Stimulated activated naive CD8-positive, alpha-beta T cell treated with anti-CD3 and anti-CD28 coated beads, Interleukin-15, Interleukin-2, amounts not matched to agents 100 ng/mL and 50 ng/mL, for 24 hours (primary cell): ENCODE measurements around the gene GALNT17.

Source experiments
- H3K27ac Mint-ChIP-seq: one replicate; pipeline ENCODE4 v1.8.0; 2021; ENCODE audit warnings: mild to moderate bottlenecking, mixed read lengths
- H3K27me3 Mint-ChIP-seq: one replicate; pipeline ENCODE4 v1.8.0; 2021; ENCODE audit warnings: mixed read lengths
- H3K36me3 Mint-ChIP-seq: one replicate; pipeline ENCODE4 v1.8.0; 2021; ENCODE audit warnings: low read depth, mixed read lengths
- H3K4me1 Mint-ChIP-seq: one replicate; pipeline ENCODE4 v1.8.0; 2021; ENCODE audit warnings: low read depth, mixed read lengths
- H3K4me3 Mint-ChIP-seq: one replicate; pipeline ENCODE4 v1.8.0; 2021; ENCODE audit warnings: mild to moderate bottlenecking, mixed read lengths
- H3K9me3 Mint-ChIP-seq: one replicate; pipeline ENCODE4 v1.8.0; 2021; ENCODE audit warnings: mixed read lengths

Gene GALNT17

DNA sequence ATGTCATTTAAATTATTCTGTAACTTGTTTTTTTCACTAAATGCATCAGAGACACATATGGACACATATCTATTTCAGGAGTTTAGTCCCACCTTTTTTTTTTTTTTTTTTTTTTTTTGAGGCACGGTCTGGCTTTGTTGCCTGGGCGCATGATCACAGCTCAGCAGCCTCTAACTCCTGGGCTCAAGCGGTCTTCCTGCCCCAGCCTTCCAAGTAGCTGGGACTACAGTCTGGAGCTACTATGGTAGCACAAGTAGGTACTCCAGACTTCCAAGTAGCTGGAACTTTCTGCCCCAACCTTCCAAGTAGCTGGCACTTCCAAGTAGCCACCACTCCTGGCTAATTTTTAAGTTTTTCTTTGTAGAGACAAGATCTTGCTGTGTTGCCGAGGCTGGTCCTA is 407.7 kb downstream of the GALNT17 start:
- Mint-ChIP-seq H3K4me3 (no peak overlapping the region), H3K27me3 (no peaks in the 10 kb centered on the region), H3K27ac (no peak overlapping the region), H3K4me1 (no peaks in the 10 kb centered on the region), H3K36me3 (no peaks in the 10 kb centered on the region), H3K9me3 (peaks cover 13% of the 10 kb centered on the region)

DNA sequence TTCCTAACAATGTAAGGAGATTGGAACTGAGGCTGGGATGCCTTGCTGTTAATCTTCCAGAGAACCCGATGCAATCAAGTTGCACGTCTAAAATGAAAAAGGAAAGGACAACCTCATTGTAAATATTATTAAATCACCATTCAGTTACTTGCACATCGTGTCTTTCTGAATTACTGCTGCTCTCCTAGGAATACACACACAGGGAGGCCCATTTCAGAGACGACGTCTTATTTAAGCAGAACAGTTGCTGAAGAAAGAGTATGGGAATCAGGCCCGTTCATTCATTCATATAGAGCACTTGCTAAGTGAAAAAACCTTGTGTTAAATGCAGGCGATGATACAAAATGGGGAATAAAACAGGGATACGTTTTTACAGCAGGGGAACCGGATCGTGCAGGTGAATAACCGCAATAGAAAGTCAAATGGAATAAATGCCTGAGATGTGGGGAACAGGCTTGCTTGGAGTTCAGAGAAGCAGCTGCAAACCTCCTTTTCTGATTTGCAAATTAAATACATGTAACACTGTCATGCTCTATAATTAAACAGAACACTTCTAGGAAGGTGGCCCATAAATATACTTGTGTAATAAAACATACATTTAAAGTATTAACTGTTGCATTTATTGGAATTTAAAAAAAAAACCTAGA is 409.9 kb downstream of the GALNT17 start:
- Mint-ChIP-seq H3K9me3 (peaks cover 11% of the 10 kb centered on the region), H3K27me3 (no peaks in the 10 kb centered on the region), H3K4me1 (no peaks in the 10 kb centered on the region), H3K27ac (no peak overlapping the region), H3K36me3 (no peaks in the 10 kb centered on the region), H3K4me3 (no peak overlapping the region)

DNA sequence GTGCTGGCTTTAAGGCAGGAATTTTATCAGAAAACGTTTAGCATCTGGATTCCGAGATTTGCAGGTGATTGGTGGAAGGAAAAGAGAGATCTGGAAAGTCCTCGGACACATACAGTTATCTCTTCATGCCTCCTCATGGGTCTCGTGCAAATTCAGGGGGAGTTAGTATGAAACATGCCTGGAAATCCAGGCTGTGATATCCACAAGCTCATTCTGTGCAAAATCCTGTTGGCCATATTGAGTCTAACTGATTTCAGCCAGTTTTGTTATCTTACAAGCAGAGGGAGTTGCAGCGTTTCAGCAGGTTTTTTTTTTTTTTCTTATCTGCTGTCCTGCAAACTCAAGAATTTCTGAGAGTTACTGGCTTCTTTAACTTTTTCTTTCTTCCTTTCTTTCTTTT is 411.5 kb downstream of the GALNT17 start:
- Mint-ChIP-seq H3K9me3 (peaks cover 5% of the 10 kb centered on the region), H3K27ac (no peak overlapping the region), H3K27me3 (no peaks in the 10 kb centered on the region), H3K4me3 (no peak overlapping the region), H3K4me1 (no peaks in the 10 kb centered on the region), H3K36me3 (no peaks in the 10 kb centered on the region)

DNA sequence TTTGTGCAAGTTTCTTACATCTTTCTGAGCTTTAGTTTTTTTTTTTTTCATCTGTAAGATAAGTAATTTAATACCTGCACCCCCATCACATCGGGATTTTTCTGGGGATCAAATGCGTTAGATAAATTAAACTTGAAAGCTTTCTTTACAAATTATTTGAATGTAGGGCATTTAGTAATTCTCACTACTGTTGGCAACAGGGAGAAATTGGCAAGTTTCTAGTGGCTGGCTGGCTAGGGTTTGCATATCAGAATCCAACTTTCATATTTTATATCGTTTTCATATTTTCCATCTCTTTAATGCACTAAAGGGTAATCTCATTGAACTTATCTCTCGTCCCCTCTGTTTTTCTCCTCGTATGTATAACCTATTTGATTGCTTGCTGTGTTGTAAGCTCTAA is 412.9 kb downstream of the GALNT17 start:
- no peaks in the 10 kb centered on the region for H3K36me3 Mint-ChIP-seq
- H3K4me3 Mint-ChIP-seq, result no peak overlapping the region
- H3K9me3 Mint-ChIP-seq, result peaks cover 5% of the 10 kb centered on the region
- no peak overlapping the region for H3K27ac Mint-ChIP-seq
- no peaks in the 10 kb centered on the region for H3K27me3 Mint-ChIP-seq
- H3K4me1 Mint-ChIP-seq, result no peaks in the 10 kb centered on the region

DNA sequence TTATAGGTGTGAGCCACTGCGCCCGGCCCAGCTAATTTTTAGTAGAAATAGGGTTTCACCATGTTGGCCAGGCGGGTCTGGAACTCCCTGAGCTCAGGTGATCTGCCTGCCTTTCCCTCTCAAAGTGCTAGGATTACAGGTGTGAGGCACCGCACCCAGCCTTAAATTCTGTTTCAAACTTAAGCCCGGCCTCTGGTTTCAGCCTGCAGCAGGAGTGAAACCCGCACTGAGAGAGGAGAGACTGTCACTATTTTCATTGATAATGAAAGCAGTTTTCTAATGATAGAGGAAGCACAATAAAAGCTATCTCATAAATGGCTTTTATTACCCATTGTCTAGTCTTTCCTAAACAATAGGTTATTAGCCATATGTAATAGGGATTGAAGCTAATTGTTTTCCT is 415.5 kb downstream of the GALNT17 start:
- H3K27me3 Mint-ChIP-seq, result no peaks in the 10 kb centered on the region
- H3K27ac Mint-ChIP-seq, result no peak overlapping the region
- H3K4me1 Mint-ChIP-seq, result no peaks in the 10 kb centered on the region
- H3K36me3 Mint-ChIP-seq, result no peaks in the 10 kb centered on the region
- no peak overlapping the region for H3K4me3 Mint-ChIP-seq
- H3K9me3 Mint-ChIP-seq, result peaks cover 9% of the 10 kb centered on the region

DNA sequence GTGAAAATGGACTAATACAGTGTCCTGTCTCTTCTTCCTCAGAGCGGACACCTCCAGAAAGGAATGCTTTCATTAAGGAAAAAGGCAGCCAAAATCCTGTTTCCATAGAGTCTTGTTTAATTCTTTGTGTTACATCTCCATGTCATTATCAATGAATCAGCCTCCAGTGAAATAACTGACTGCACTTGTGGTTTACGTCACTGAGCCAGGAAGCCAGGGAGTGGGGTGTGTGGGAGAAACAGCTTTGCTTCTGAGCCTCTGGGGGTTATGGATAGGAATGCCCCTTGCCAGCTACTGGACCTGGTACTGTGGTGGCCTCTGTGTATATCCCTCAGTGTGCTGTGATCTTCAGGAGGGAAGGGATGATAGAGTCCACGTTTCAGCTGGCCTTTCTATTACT is 416.8 kb downstream of the GALNT17 start:
- Mint-ChIP-seq H3K9me3 (peaks cover 14% of the 10 kb centered on the region), H3K4me3 (no peak overlapping the region), H3K27me3 (no peaks in the 10 kb centered on the region), H3K4me1 (no peaks in the 10 kb centered on the region), H3K36me3 (no peaks in the 10 kb centered on the region), H3K27ac (no peak overlapping the region)

DNA sequence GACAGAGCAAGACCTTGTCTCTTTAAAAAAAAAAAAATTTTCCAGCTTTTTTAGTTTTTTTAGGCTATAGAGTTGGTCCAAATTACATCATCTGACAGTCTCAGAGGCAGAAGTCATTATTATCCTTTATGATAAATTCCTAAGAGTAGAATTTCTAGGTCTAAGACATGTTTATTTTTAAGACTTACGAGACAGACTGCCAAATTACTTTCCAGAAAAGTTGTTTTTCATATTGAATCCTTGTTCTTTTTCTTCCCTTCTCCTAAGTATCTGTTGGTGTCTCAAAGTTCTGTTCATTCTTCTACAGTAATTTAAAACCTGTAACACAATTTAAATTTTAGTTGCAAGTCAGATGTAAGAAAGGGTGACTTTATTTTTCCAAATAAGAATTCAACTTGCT is 421.4 kb downstream of the GALNT17 start:
- H3K36me3 Mint-ChIP-seq, result no peaks in the 10 kb centered on the region
- no peaks in the 10 kb centered on the region for H3K4me1 Mint-ChIP-seq
- peaks cover 18% of the 10 kb centered on the region for H3K9me3 Mint-ChIP-seq
- H3K27ac Mint-ChIP-seq, result no peak overlapping the region
- H3K27me3 Mint-ChIP-seq, result no peaks in the 10 kb centered on the region
- H3K4me3 Mint-ChIP-seq, result no peak overlapping the region

DNA sequence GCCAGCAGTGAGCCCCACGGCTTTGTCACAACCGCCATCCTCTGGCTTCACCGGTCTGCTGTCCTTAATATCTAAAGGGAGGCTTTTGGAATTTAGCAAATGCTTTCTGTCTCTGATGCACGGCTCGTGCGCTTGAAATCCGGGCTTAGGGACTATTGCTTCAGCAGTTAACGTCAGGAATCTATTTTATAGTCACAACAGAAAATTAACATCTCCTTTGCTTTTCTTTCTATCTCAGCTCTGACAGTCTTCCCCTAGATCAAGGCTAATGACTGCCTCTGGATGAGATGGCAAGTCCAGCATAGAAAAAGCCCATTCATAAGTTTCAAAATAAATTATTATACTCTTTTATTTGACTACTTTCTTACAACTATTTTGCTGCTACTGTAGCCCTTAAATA is 423.8 kb downstream of the GALNT17 start:
- Mint-ChIP-seq H3K4me1 (no peaks in the 10 kb centered on the region), H3K27me3 (no peaks in the 10 kb centered on the region), H3K36me3 (no peaks in the 10 kb centered on the region), H3K4me3 (no peak overlapping the region), H3K27ac (no peak overlapping the region), H3K9me3 (peaks cover 21% of the 10 kb centered on the region)

DNA sequence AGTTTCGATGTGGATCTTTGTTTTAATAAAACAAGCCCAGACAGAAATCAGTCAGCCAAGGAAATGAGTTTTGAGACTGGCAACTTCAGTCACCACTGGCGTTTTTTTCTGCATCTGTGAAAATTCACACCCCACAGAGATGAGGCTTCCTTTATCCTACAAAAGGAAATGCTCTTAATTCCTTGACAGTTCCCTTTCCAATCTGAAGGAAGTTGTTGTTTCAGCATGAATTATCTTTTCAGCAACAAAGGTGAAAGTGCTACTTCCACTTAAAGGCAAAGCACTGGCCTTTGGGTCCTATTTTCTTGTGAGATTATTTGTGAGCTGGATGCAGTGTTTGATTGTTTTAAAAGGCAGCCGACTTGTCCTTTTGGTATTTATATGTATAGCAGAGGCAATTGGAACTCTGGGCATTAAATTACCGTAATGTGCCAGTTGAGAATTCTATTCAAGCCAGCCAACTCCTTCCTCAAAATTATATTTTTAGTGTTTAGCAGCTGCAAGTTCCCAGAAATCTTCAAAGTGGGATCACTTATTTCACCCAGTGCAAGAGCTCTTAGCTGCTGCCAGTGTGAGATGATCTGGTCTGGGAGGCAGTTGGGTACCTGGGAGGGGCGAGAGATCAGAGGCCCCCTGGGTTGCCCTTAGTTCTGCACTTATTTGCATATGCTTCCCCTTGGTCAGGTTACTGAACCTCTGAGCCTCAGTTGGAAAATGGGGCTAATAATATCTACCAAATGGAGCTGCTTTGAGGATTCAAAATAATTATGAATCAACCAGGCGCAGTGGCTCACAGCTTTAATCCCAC is 427.1 kb downstream of the GALNT17 start:
- Mint-ChIP-seq H3K27ac (no peak overlapping the region), H3K36me3 (no peaks in the 10 kb centered on the region), H3K9me3 (peaks cover 5% of the 10 kb centered on the region), H3K4me3 (no peak overlapping the region), H3K27me3 (no peaks in the 10 kb centered on the region), H3K4me1 (no peaks in the 10 kb centered on the region)

DNA sequence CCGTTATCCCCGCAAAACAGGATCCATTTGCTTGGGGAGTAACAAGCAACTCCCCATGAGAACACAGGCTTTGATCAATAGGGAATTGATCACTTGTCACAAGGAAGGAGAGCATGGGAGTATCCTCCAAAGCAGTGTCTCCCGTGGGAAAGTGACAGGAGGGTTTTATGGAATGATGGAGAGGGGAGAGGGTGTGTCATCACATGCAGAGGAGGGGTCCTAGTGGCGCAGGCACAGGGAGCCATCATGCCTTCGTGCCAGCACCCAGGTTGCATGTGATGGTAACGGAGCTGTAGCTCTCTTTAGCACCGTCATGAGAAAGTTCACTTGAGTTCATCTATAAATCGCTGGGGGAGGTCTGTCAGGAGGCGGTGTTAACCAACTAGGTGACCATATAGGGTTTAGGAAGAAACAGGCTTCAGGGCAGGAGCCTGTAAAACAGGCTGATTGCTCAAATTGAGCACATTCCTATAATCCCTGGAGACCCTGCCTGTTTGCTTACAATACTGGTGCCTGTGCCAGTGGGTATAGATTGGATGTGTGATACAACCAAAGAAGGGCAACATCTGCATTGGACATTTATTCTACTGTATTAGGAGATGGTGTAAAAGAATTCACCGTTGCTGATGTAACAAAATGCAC is 428.5 kb downstream of the GALNT17 start:
- H3K36me3 Mint-ChIP-seq, result no peaks in the 10 kb centered on the region
- no peak overlapping the region for H3K27ac Mint-ChIP-seq
- H3K4me3 Mint-ChIP-seq, result no peak overlapping the region
- peaks cover 3% of the 10 kb centered on the region for H3K9me3 Mint-ChIP-seq
- no peaks in the 10 kb centered on the region for H3K27me3 Mint-ChIP-seq
- H3K4me1 Mint-ChIP-seq, result no peaks in the 10 kb centered on the region

DNA sequence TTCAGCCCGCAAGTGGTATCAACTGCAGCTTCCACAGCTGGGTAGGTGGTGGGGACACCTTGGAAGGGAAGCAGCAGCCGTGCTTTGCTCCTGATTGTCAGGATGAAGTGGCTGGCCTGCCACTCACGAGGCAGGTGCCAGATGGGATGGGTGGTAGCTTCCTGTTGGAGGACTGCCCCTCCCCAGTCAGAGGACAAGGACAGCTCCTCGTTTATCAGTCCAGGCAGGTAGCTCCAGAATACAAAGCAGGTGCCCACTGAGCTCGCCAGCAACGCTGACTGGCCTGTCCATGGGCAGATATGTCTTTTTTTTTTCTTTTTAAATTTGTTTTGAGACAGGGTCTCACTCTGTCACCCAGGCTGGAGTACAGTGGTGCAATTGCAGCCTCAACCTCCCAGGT is 431.3 kb downstream of the GALNT17 start:
- Mint-ChIP-seq H3K4me3 (no peak overlapping the region), H3K36me3 (no peaks in the 10 kb centered on the region), H3K9me3 (peaks cover 3% of the 10 kb centered on the region), H3K27ac (no peak overlapping the region), H3K27me3 (no peaks in the 10 kb centered on the region), H3K4me1 (no peaks in the 10 kb centered on the region)

DNA sequence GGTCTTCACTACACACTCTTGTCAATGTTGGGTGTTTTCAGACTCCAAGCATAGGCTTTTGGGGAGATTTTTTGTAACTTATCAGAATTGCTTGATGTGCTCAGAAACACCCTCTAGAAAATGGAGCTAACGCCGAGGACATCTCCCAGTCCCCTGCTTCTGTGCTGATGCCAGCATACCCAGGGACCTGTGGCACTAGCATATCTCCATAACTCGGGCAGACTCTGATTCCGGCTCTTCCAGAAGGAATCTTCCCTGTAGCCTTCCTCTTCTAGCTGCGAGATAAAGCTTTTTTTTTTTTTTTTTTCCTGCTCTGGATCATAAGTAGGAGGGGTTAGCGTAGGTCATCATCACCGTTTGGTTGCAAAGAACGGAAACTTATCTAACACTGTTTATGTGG is 434.4 kb downstream of the GALNT17 start:
- no peak overlapping the region for H3K27ac Mint-ChIP-seq
- H3K9me3 Mint-ChIP-seq, result peaks cover 8% of the 10 kb centered on the region
- H3K4me3 Mint-ChIP-seq, result no peak overlapping the region
- no peaks in the 10 kb centered on the region for H3K27me3 Mint-ChIP-seq
- H3K4me1 Mint-ChIP-seq, result no peaks in the 10 kb centered on the region
- no peaks in the 10 kb centered on the region for H3K36me3 Mint-ChIP-seq

DNA sequence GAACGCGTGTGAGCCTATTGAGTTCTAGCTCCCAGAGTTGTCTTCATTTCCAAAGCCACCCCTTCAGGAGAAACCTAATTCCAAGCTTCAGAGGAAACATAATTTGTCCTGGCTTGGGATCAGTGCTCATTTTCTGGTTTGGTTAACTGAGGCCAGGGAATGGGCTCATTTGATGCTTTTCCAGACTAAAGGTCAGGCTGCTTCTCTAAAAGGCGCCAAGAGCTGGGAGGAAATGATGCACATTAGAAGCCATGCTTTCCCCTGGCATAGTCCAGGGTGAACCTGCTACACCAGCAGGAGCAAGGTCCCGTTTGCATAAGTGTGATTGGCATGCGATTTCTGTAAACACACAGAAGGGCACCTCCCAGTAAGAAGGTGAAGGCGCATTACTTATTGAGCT is 435.0 kb downstream of the GALNT17 start:
- H3K4me3 Mint-ChIP-seq, result no peak overlapping the region
- peaks cover 8% of the 10 kb centered on the region for H3K9me3 Mint-ChIP-seq
- no peak overlapping the region for H3K27ac Mint-ChIP-seq
- H3K27me3 Mint-ChIP-seq, result no peaks in the 10 kb centered on the region
- H3K4me1 Mint-ChIP-seq, result no peaks in the 10 kb centered on the region
- no peaks in the 10 kb centered on the region for H3K36me3 Mint-ChIP-seq

DNA sequence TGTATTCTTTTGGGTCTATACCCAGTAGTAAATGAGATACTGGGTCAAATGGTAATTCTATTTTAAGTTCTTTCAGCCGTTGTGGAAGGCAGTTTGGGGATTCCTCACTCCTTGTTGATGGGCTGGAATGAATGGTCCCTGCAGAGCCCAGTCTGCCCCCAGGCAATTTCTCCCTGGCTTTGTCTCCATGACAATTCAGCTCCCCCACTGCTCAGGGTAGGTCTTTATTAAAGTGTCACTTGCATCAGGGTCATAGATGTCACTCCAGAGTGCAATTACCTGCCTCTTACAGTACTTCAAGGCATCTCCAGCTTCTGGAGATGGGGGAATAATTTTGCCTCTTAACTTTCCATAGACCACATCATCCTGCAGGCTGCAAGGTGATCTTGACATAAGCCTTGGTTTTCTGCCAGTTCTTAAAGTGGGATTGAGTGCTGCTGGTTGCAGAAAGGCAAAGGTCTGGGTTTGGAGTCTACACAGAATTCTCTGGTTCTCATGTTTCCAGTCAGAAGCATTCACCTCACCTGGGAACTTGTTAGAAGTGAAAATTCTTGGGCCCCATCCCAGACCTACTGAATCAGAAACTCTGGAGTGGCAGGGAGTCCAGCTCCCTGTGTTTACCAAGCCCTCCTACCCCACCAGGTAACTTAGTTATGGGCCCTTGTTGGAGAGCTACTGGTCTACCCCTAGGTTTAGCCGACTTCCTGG is 442.4 kb downstream of the GALNT17 start:
- Mint-ChIP-seq H3K4me1 (no peaks in the 10 kb centered on the region), H3K27ac (no peak overlapping the region), H3K36me3 (no peaks in the 10 kb centered on the region), H3K9me3 (peaks cover 9% of the 10 kb centered on the region), H3K4me3 (no peak overlapping the region), H3K27me3 (no peaks in the 10 kb centered on the region)

DNA sequence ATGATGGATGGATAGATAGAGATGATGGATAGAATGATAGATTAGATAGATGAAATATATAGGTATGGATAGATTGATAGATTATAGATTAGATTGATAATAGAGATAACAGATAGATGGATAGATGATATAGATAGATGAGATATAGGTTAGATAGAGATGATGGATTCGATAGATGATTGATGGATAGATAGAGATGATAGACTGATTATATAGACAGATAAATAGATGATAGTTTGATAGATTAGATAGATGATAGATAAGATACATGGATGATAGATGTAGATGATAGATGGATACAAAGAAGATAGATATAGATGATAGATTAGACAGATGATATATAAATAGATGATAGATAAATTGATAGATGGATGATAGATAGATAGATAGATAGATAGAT is 448.1 kb downstream of the GALNT17 start:
- no peaks in the 10 kb centered on the region for H3K36me3 Mint-ChIP-seq
- H3K9me3 Mint-ChIP-seq, result peaks cover 8% of the 10 kb centered on the region
- no peaks in the 10 kb centered on the region for H3K4me1 Mint-ChIP-seq
- H3K4me3 Mint-ChIP-seq, result no peak overlapping the region
- H3K27ac Mint-ChIP-seq, result no peak overlapping the region
- H3K27me3 Mint-ChIP-seq, result no peaks in the 10 kb centered on the region
